ENCODE results near the gene ZNF485. TPM values are rescaled to one million over a fixed set of nuclear protein-coding genes. Genes with fewer than 3 reads are reported as not detected.
A peak's percentile ranks its signal among the peaks of the same experiment; 100 is the strongest.

ZNF485 gene
- total and polyA plus RNA-seq, 11 donors, result 0.40 to 2.6 (median 1.7) TPM

DNA sequence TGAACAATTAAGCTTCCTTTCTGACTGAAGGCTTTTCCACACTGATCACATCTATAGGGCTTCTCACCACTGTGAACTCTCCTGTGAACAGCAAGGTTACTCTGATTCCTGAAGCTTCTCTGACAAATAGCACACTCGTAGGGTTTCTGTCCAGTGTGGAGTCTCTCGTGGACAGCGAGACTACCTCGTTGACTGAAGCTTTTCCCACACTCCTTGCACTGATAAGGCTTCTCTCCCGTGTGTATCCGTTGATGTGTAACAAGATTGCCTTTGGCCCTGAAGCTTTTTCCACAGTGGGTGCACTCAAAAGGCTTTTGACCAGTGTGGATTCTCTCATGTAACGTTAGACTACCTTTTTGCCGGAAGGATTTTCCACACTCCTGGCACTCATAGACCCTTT is 38.0 kb downstream of the ZNF485 start:
- Histone ChIP-seq H3K27me3 (no peaks in the 10 kb centered on the region), H3K36me3 (peaks cover 10 to 48% (median 36%) of the 10 kb centered on the region in 9 donors), H3K27ac (no peak overlapping the region), H3K9me3 (peaks cover 7 to 75% (median 53%) of the 10 kb centered on the region in 12 donors), H3K4me1 (peaks cover 0 to 12% (median 6%) of the 10 kb centered on the region in 12 donors), H3K4me3 (no peak overlapping the region)
- ATAC-seq (no peak), DNase-seq (no peak)
- no peak for TF ChIP-seq POLR2A (IDR thresholded peaks at IDR 0.05)
- intact Hi-C loops (cut with DNase I), result no loop called here
- 97 to 98% (median 98%) methylated on average over 8 of the region's 8 CpGs for WGBS, 4 donors

DNA sequence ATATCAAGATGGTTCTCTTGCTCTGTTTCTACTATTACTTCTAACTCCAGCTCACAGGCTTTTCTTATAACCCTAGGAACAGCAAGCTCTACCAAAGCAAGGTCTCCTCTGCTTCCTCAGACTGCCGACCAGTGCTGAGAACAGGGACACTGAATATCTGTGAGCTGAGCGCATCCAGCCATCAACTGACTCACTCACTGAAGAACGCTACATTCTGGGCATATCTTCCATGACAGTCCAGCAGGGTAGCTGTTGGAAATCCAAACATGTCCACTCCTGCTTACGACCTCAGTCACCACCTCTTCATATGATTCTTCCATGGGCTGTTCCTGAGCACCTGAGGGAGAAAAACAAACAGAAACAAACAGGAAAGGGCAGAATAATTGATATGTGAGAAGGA is 39.6 kb downstream of the ZNF485 start:
- intact Hi-C loops (cut with DNase I), result no loop called here
- Histone ChIP-seq H3K27ac (no peak overlapping the region), H3K4me1 (peaks cover 0 to 17% (median 8%) of the 10 kb centered on the region in 12 donors), H3K36me3 (peaks cover 10 to 48% (median 36%) of the 10 kb centered on the region in 9 donors), H3K27me3 (no peaks in the 10 kb centered on the region), H3K4me3 (no peak overlapping the region), H3K9me3 (peaks cover 7 to 68% (median 52%) of the 10 kb centered on the region in 12 donors)
- WGBS, 4 donors, result 97 to 99% (median 98%) methylated on average over 4 of the region's 4 CpGs
- no peak for DNase-seq
- ATAC-seq, result no peak
- TF ChIP-seq POLR2A (IDR thresholded peaks at IDR 0.05), result no peak
- TF ChIP-seq, protein P1, sequence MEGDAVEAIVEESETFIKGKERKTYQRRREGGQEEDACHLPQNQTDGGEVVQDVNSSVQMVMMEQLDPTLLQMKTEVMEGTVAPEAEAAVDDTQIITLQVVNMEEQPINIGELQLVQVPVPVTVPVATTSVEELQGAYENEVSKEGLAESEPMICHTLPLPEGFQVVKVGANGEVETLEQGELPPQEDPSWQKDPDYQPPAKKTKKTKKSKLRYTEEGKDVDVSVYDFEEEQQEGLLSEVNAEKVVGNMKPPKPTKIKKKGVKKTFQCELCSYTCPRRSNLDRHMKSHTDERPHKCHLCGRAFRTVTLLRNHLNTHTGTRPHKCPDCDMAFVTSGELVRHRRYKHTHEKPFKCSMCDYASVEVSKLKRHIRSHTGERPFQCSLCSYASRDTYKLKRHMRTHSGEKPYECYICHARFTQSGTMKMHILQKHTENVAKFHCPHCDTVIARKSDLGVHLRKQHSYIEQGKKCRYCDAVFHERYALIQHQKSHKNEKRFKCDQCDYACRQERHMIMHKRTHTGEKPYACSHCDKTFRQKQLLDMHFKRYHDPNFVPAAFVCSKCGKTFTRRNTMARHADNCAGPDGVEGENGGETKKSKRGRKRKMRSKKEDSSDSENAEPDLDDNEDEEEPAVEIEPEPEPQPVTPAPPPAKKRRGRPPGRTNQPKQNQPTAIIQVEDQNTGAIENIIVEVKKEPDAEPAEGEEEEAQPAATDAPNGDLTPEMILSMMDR (IDR thresholded peaks at IDR 0.05), result no peak

DNA sequence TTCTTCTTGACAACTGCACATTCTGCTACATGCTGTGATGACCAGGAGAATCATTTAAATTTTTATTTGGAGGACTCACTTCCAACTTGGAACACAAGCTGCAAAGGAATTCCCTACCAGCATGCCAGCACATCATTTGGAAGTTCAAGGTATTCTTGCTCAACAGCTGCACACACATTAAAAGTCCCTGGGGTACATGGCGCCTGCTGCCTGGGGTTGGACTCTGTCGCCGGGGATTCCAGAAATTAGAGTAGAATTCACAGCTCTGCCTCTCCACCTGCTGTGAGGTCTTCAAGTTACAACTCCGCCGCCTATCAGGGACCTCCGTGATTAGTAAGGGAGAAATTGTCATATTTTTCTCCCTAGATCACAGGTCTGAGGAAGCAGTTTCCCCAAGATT is 41.3 kb downstream of the ZNF485 start:
- ATAC-seq, result no peak
- WGBS, 4 donors, result 94 to 96% (median 95%) methylated on average over 6 of the region's 6 CpGs

DNA sequence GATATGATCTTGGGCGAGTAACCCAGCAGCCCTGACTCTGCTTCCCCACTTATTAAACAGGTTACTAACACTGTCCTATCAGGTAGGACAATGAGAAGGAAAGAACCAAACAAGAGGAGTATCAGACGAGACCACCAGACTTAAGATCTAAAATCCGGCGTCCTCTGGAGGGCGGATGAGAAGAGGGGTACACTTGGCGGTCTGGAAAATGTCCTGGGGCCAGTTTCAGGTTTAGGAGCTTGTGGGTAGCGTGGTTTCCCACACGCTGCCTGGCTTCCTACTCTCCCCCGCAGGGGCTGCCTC is 41.8 kb downstream of the ZNF485 start:
- peaks cover 7 to 46% (median 35%) of the 10 kb centered on the region in 12 donors for H3K9me3 ChIP-seq
- peak overlapping the region; percentile 59 to 100 (median 84) for H3K4me3 ChIP-seq
- ATAC-seq, result no peak
- no peak for TF ChIP-seq POLR2A (IDR thresholded peaks at IDR 0.05)
- WGBS, 4 donors, result 33 to 50% (median 39%) methylated on average over 7 to 9 of the region's 9 CpGs
- peaks cover 10 to 37% (median 30%) of the 10 kb centered on the region in 9 donors for H3K36me3 ChIP-seq
- intact Hi-C loops (cut with DNase I), result no loop called here
- no peaks in the 10 kb centered on the region for H3K27me3 ChIP-seq
- peak overlapping the region; percentile 0 to 92 (median 84) for H3K27ac ChIP-seq
- H3K4me1 ChIP-seq, result peaks cover 0 to 17% (median 8%) of the 10 kb centered on the region in 12 donors
- DNase-seq, result peak in 1 of 5 donors; percentile 18

More for the DNA sequence above, 41.3 kb downstream of the ZNF485 start:
- peaks cover 7 to 51% (median 39%) of the 10 kb centered on the region in 12 donors for H3K9me3 ChIP-seq
- peaks cover 0 to 17% (median 8%) of the 10 kb centered on the region in 12 donors for H3K4me1 ChIP-seq
- H3K27ac ChIP-seq, result no peak overlapping the region
- TF ChIP-seq, protein P1 (IDR thresholded peaks at IDR 0.05), result no peak
- no peak for TF ChIP-seq POLR2A (IDR thresholded peaks at IDR 0.05)
- no peaks in the 10 kb centered on the region for H3K27me3 ChIP-seq
- intact Hi-C loops (cut with DNase I), result no loop called here
- peak in 1 of 5 donors; percentile 8 for DNase-seq
- peaks cover 10 to 42% (median 34%) of the 10 kb centered on the region in 9 donors for H3K36me3 ChIP-seq
- H3K4me3 ChIP-seq, result peak overlapping the region in 10 of 12 donors; percentile 73 to 100 (median 86)

DNA sequence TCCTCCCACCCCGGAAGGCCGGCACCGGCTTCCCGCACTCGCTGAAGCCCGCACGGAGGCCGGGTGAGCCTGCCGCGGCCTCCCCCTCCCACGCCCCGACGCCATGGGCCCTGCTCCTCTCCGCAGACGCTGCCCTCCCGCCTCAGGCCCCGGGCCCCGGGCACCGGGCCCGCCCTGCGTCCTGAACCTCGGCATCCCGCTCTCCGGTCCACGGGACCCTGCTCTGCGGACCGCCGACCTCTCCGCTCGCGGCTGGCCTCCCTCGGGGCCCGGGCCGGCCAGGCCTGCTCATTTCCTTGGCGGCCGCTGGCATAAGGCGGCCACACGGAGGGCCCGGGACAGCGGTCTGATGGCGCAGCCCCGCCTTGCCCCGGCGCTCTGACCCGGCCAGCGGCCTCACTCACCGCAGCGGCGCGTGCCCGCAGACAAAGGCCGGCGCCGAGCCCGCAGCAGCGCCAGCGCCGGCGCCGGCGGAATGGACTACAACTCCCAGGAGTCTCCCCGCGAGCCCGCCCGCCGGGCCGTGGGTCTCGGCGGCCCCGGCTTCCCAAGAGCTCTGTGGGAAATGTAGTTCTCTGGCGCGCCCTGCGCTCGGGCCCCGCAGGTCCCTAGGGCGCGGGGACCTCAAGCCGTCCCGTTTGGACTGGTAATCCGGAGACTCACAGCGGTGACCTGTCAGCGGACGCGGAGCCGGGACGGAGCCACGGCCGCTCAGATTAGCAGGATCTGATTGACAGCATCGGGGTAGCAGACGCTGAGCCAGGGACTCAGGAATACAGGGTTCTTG is 42.4 kb downstream of the ZNF485 start, which contains the start of gene ZNF32:
TSS of gene ZNF32 (minus strand) at position 484 of the 787 bp plus-strand sequence. CDS start 2,748 bp downstream, outside the sequence.
- H3K27ac ChIP-seq, result peak within 1 kb of the TSS; percentile 0 to 92 (median 84)
- 0 to 2% (median 0%) methylated on average over 34 to 90 of the region's 90 CpGs for WGBS, 4 donors
- ATAC-seq (peak; percentile 95 to 99 (median 98)), DNase-seq (peak; percentile 87 to 93 (median 88))
- peak in 1 of 2 donors; percentile 59 for TF ChIP-seq POLR2A (IDR thresholded peaks at IDR 0.05)
- TF ChIP-seq, protein P1 (IDR thresholded peaks at IDR 0.05), result no peak
- peaks cover 6 to 32% (median 25%) of the 10 kb centered on the region in 9 donors for H3K36me3 ChIP-seq
- intact Hi-C loops (cut with DNase I), result no loop called here
- peaks cover 7 to 41% (median 29%) of the 10 kb centered on the region in 12 donors for H3K9me3 ChIP-seq
- H3K27me3 ChIP-seq, result no peaks in the 10 kb centered on the region
- peaks cover 0 to 17% (median 8%) of the 10 kb centered on the region in 12 donors for H3K4me1 ChIP-seq
- H3K4me3 ChIP-seq, result peak within 1 kb of the TSS; percentile 59 to 100 (median 84)
